H1 (cell line): Measurements from ENCODE around the gene GABRG3. TPM values are rescaled to one million over a fixed set of nuclear protein-coding genes. Genes with fewer than 3 reads are reported as not detected.

Source experiments
- CTCF ChIA-PET: fragments of 300-600 bp; sonication (Branson Sonifier 250); formaldehyde crosslinking; loops from one replicate; lab custom pipeline; 2021; ENCODE audit not compliant: partially characterized antibody; lab: Charles Lee
- POLR2A ChIA-PET: fragments of 300-600 bp; sonication (Branson Sonifier 250); formaldehyde crosslinking; loops from one replicate; lab custom pipeline; 2021; ENCODE audit warnings: inconsistent platforms; ENCODE audit not compliant: partially characterized antibody; lab: Charles Lee
- DNase-seq, 2 experiments: peaks; one replicate each; pipeline versions ENCODE4 v3.0.0 to v3.0.0-alpha.2; 2010 to 2022; ENCODE audit warnings: low spot score in 2 of 2, low read depth in 1 of 2, mixed read lengths in 1 of 2
- FAIRE-seq: peaks from 2 replicates; lab custom pipeline; 2011; peaks lifted over from hg19 to GRCh38; lab: Jason Lieb, UNC
- H2AFZ ChIP-seq: 2 replicates; pipeline ENCODE4 v1.8.1; 2012; ENCODE audit warnings: low read length, inconsistent platforms
- H2AK5ac ChIP-seq: 2 replicates; pipeline ENCODE4 v1.6.1; 2013; ENCODE audit warnings: low read depth, low read length
- H2BK120ac ChIP-seq: replicated peaks from 2 replicates; pipeline ENCODE3; 2013; ENCODE audit warnings: low read depth, low read length, inconsistent platforms
- H2BK12ac ChIP-seq: 2 replicates; pipeline ENCODE4 v1.6.1; 2013; ENCODE audit warnings: low read depth, low read length
- H2BK15ac ChIP-seq: 2 replicates; pipeline ENCODE4 v1.6.1; 2013; ENCODE audit warnings: low read length
- H2BK20ac ChIP-seq: 2 replicates; pipeline ENCODE4 v1.6.1; 2013; ENCODE audit warnings: low read length
- H2BK5ac ChIP-seq: 2 replicates; pipeline ENCODE4 v1.6.1; 2013; ENCODE audit warnings: low read depth, low read length
- H3K14ac ChIP-seq: 2 replicates; pipeline ENCODE4 v1.6.1; 2013; ENCODE audit warnings: inconsistent platforms; ENCODE audit not compliant: insufficient read length
- H3K18ac ChIP-seq: 2 replicates; pipeline ENCODE4 v1.6.1; 2013; ENCODE audit warnings: low read length; ENCODE audit errors: extremely low read depth
- H3K23ac ChIP-seq: 2 replicates; pipeline ENCODE4 v1.6.1; 2013; ENCODE audit warnings: inconsistent platforms; ENCODE audit not compliant: insufficient read length
- H3K23me2 ChIP-seq: 2 replicates; pipeline ENCODE4 v1.6.1; 2013; ENCODE audit warnings: low read depth, low read length
- H3K27ac ChIP-seq: 2 replicates; pipeline ENCODE4 v1.6.1; 2011; ENCODE audit warnings: low read depth, low read length, inconsistent platforms
- H3K27me3 ChIP-seq, 4 experiments: replicated peaks in 1 of 4; 1 replicate in 1 of 4; 2 replicates in 3 of 4; pipeline versions ENCODE4 v1.6.1 to v1.8.1; 2011 to 2013; ENCODE audit warnings: low read length in 3 of 4, mild to moderate bottlenecking in 3 of 4, inconsistent platforms in 2 of 4, mixed read lengths in 2 of 4, moderate library complexity in 1 of 4; ENCODE audit not compliant: control insufficient read depth in 3 of 4, insufficient read depth in 3 of 4; ENCODE audit errors: extremely low read depth in 1 of 4
- H3K36me3 ChIP-seq, 4 experiments: 2 replicates each; pipeline versions ENCODE4 v1.6.1 to v1.8.1; 2011 to 2013; ENCODE audit warnings: mild to moderate bottlenecking in 4 of 4, low read length in 3 of 4, moderate library complexity in 2 of 4, control low read depth in 1 of 4, inconsistent platforms in 1 of 4; ENCODE audit not compliant: insufficient read depth in 4 of 4, control insufficient read depth in 2 of 4
- H3K4ac ChIP-seq: replicated peaks from 2 replicates; pipeline ENCODE3; 2013; ENCODE audit warnings: low read length, low read depth, mixed read lengths, inconsistent platforms; ENCODE audit not compliant: insufficient read length
- H3K4me1 ChIP-seq, 4 experiments: replicated peaks in 1 of 4; 1 replicate in 1 of 4; 2 replicates in 3 of 4; pipeline versions ENCODE4 v1.6.1 to v1.8.1; 2011 to 2013; ENCODE audit warnings: low read length in 3 of 4, inconsistent platforms in 2 of 4, mixed read lengths in 1 of 4; ENCODE audit not compliant: insufficient read depth in 4 of 4, control insufficient read depth in 3 of 4
- H3K4me2 ChIP-seq, 2 experiments: 2 replicates each; pipeline versions ENCODE4 v1.6.1 to v1.8.1; 2011 to 2013; ENCODE audit warnings: low read depth in 2 of 2, low read length in 2 of 2, control low read depth in 1 of 2, inconsistent platforms in 1 of 2, mild to moderate bottlenecking in 1 of 2; ENCODE audit not compliant: insufficient read depth in 1 of 2
- H3K4me3 ChIP-seq, 4 experiments: fragments of 200-600, 300-600 bp in 1 of 4; sonication (generic), shearing (Covaris generic), sonication (Bioruptor Twin) in 1 of 4; 2 replicates each; pipeline versions ENCODE4 v1.5.1 to v1.8.1; 2011 to 2016; ENCODE audit warnings: low read length in 4 of 4, low read depth in 3 of 4, control low read depth in 2 of 4, inconsistent platforms in 2 of 4, mild to moderate bottlenecking in 2 of 4, mixed read lengths in 1 of 4, moderate library complexity in 1 of 4; ENCODE audit not compliant: insufficient read depth in 2 of 4; ENCODE audit errors: extremely low read depth in 1 of 4
- H3K56ac ChIP-seq: replicated peaks from 2 replicates; pipeline ENCODE3; 2013; ENCODE audit warnings: low read depth, mild to moderate bottlenecking, mixed read lengths, low read length, inconsistent platforms; ENCODE audit not compliant: insufficient read length
- H3K79me1 ChIP-seq: 2 replicates; pipeline ENCODE4 v1.6.1; 2013; ENCODE audit warnings: low read depth, low read length, control low read depth
- H3K79me2 ChIP-seq, 2 experiments: 2 replicates each; pipeline versions ENCODE4 v1.6.1 to v1.8.1; 2012 to 2013; ENCODE audit warnings: low read length in 2 of 2, mild to moderate bottlenecking in 2 of 2, inconsistent platforms in 1 of 2; ENCODE audit not compliant: insufficient read depth in 2 of 2, control insufficient read depth in 1 of 2
- H3K9ac ChIP-seq, 4 experiments: replicated peaks in 1 of 4; 1 replicate in 1 of 4; 2 replicates in 3 of 4; pipeline versions ENCODE4 v1.6.1 to v1.8.1; 2011 to 2013; ENCODE audit warnings: low read depth in 3 of 4, low read length in 3 of 4, control low read depth in 2 of 4, mild to moderate bottlenecking in 2 of 4, moderate library complexity in 2 of 4, inconsistent platforms in 1 of 4; ENCODE audit errors: extremely low read depth in 1 of 4
- H3K9me3 ChIP-seq, 2 experiments: 2 replicates each; pipeline versions ENCODE4 v1.6.1 to v1.8.1; 2012 to 2013; ENCODE audit warnings: mild to moderate bottlenecking in 2 of 2, moderate library complexity in 2 of 2, control low read depth in 1 of 2, inconsistent platforms in 1 of 2, low read depth in 1 of 2, low read length in 1 of 2, mixed read lengths in 1 of 2; ENCODE audit not compliant: insufficient read depth in 2 of 2
- H4K20me1 ChIP-seq, 2 experiments: replicated peaks in 1 of 2; 2 replicates each; pipeline versions ENCODE3 to v1.8.1; 2011 to 2013; ENCODE audit warnings: inconsistent platforms in 2 of 2, low read length in 2 of 2, mild to moderate bottlenecking in 1 of 2; ENCODE audit not compliant: insufficient read depth in 2 of 2, control insufficient read depth in 1 of 2
- H4K5ac ChIP-seq: 2 replicates; pipeline ENCODE4 v1.6.1; 2013; ENCODE audit warnings: low read length, low read depth, mixed read lengths, inconsistent platforms; ENCODE audit not compliant: insufficient read length
- H4K8ac ChIP-seq: 2 replicates; pipeline ENCODE4 v1.8.0; 2013; ENCODE audit warnings: mild to moderate bottlenecking, moderate library complexity, low read length, inconsistent platforms; ENCODE audit not compliant: insufficient read depth; ENCODE audit errors: extremely low read depth
- H4K91ac ChIP-seq: replicated peaks from 2 replicates; pipeline ENCODE3; 2013; ENCODE audit warnings: low read length, mixed read lengths, inconsistent platforms; ENCODE audit not compliant: insufficient read length
- CEBPB ChIP-seq: IDR thresholded peaks from 2 replicates; pipeline ENCODE4 v1.6.1; 2012; ENCODE audit warnings: low read depth, low read length
- HDAC6 ChIP-seq: IDR thresholded peaks from one replicate; pipeline ENCODE4 v1.7.1; 2012; ENCODE audit warnings: low read depth, mild to moderate bottlenecking, inconsistent platforms, low read length, moderate library complexity
- JUND ChIP-seq: IDR thresholded peaks from 2 replicates; pipeline ENCODE4 v1.6.1; 2011; ENCODE audit warnings: mild to moderate bottlenecking, improper control_type of control experiment, low read length
- KDM1A ChIP-seq: fragments of 200-600, 300-600 bp; sonication (generic); IDR thresholded peaks from 2 replicates; pipeline ENCODE4 v1.7.1; 2016; ENCODE audit warnings: mild to moderate bottlenecking, low read length, borderline replicate concordance
- TAF7 ChIP-seq: optimal IDR thresholded peaks from 2 replicates; pipeline ENCODE3; 2011; ENCODE audit warnings: low read depth, mild to moderate bottlenecking, inconsistent platforms, low read length, moderate library complexity, borderline replicate concordance
- TBP ChIP-seq: IDR thresholded peaks from 2 replicates; pipeline ENCODE4 v1.6.1; 2011; ENCODE audit warnings: low read depth, low read length, improper control_type of control experiment
- WGBS, 2 experiments: shearing (Covaris generic) in 1 of 2; methylation state at CpG; one replicate each; pipeline versions ENCODE4 v1.1.6 to v1.1.7; 2013 to 2015; ENCODE audit warnings: low lambda C conversion rate in 2 of 2, mixed read lengths in 2 of 2, inconsistent platforms in 1 of 2, low coverage in 1 of 2, missing lambda C conversion rate in 1 of 2; ENCODE audit not compliant: insufficient replicate concordance in 2 of 2, insufficient coverage in 1 of 2, insufficient read length in 1 of 2; ENCODE audit errors: extremely low coverage in 1 of 2, missing lambda C conversion rate in 1 of 2; 5-methylcytosine and 5-hydroxymethylcytosine counted together
- polyA plus RNA-seq, 7 experiments: library from polyadenylated mRNA; depleted of rRNA in 3 of 7; stranded (reverse) in 5 of 7; unstranded in 2 of 7; fragments of >200 nt in 5 of 7; fragments of 200-250 nt in 2 of 7; gene quantifications; 1 replicate in 5 of 7; 2 replicates in 1 of 7; 4 replicates in 1 of 7; pipeline versions ENCODE4 v1.2.1 to v1.2.3, GENCODE V29; 2011 to 2013; ENCODE audit warnings: missing spikeins in 2 of 7, mixed read lengths in 2 of 7
- total RNA-seq: library from RNA; stranded (reverse); fragmentation: NEBNext Ultra II Directional; extraction: Animal tissue kit (Norgen Biotek cat#: 25700); gene quantifications from 2 replicates; pipeline ENCODE4 v1.2.1, GENCODE V29; 2021
- TF ChIP-seq, protein P1 (sequence below): IDR thresholded peaks from 2 replicates; pipeline ENCODE4 v1.6.1; 2012; ENCODE audit warnings: inconsistent platforms

The GABRG3 gene
- total and polyA plus RNA-seq, 2 of the 8 experiments (the other 6 are each of a cell fraction or from before 2014, with no cell fraction given): 0.17 to 0.80 TPM

DNA sequence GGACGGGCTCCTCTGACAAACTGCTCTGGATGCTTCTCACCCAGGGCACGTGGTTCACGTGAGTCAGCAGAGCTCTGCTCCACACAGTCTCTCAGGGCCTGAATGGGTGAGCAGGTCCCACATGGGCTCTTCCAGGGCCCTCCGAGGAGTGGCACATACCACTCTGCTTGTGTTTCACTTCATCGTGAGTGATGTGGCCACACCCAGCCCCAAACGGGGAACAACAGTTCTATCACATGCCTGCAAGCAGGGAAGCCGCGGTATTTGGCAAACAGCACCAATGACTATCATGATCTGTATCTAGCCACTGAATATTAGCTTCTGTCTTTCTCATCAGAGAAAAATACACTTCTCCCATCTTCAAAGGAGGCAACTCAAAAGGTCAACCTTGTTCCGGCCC is 352.8 kb downstream of the GABRG3 start:
- Histone ChIP-seq H3K23ac (no peak overlapping the region), H3K18ac (no peak overlapping the region), H3K4me1 (no peaks in the 10 kb centered on the region), H3K27me3 (no peaks in the 10 kb centered on the region), H3K9me3 (no peaks in the 10 kb centered on the region), H3K56ac (no peak overlapping the region), H2BK20ac (no peak overlapping the region), H4K8ac (no peak overlapping the region), H2BK15ac (no peak overlapping the region), H3K4ac (no peak overlapping the region), H4K5ac (no peak overlapping the region), H4K91ac (no peak overlapping the region), H3K14ac (no peak overlapping the region), H3K23me2 (no peaks in the 10 kb centered on the region), H4K20me1 (peaks cover 0 to 5% of the 10 kb centered on the region in 2 experiments), H3K36me3 (no peaks in the 10 kb centered on the region), H2BK120ac (no peak overlapping the region), H3K79me1 (no peaks in the 10 kb centered on the region), H2BK12ac (no peak overlapping the region), H2AK5ac (no peak overlapping the region), H2BK5ac (no peak overlapping the region), H3K4me2 (no peak overlapping the region), H3K79me2 (no peaks in the 10 kb centered on the region), H3K4me3 (no peak overlapping the region), H3K9ac (no peak overlapping the region), H3K27ac (no peak overlapping the region), H2AFZ (no peak overlapping the region)
- WGBS, 2 experiments: 91% methylated on average over 9 of the region's 9 CpGs; no CpG with 5 or more reads in 1 of the 2 experiments
- ChIA-PET CTCF (interaction anchor here (2.7 kb wide), 1 partner anchor 35 kb away, joined by 9 read pairs; no protein-coding TSS in a partner anchor), POLR2A (interaction anchor here (0.6 kb wide), 1 partner anchor 54 kb away, joined by 3 read pairs; no protein-coding TSS in a partner anchor)
- FAIRE-seq (no peak), DNase-seq (no peak)
- TF ChIP-seq TBP (no peak), HDAC6 (no peak), KDM1A (no peak), CEBPB (no peak), JUND (no peak), TAF7 (no peak)
- TF ChIP-seq, protein P1, sequence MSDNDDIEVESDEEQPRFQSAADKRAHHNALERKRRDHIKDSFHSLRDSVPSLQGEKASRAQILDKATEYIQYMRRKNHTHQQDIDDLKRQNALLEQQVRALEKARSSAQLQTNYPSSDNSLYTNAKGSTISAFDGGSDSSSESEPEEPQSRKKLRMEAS: no peak
